NCI-H2081 (cell line): ENCODE data around the gene KICS2.

Experiments used
- DNase-seq, 2 experiments: peaks; one replicate each; lab custom pipeline; 2025; lab: John Stamatoyannopoulos, UW

Gene KICS2

GRCh38 chr12:64173456-64173855, 48.6 kb downstream of the KICS2 start:
- no peak for DNase-seq
